IPS-NIHi7 (cell line): Measurements from ENCODE around the gene ACY1.

Experiments
- DNase-seq: peaks from one replicate; pipeline ENCODE4 v3.0.0; 2012; ENCODE audit warnings: mixed read lengths; ENCODE audit errors: extremely low spot score

Gene ACY1

GRCh38 chr3:51945926-51946705, 37.2 kb upstream of the ACY1 start:
- no peak for DNase-seq

- DNase-seq = no peak
Measured at GRCh38 chr3:51946796-51947195, 36.5 kb upstream of the ACY1 start.

- no peak for DNase-seq
Measured at GRCh38 chr3:51947215-51947900, 36.0 kb upstream of the ACY1 start.

- DNase-seq = no peak
Measured at GRCh38 chr3:51948016-51948580, 35.2 kb upstream of the ACY1 start.

- DNase-seq = no peak
Measured at GRCh38 chr3:51949121-51949520, 34.2 kb upstream of the ACY1 start.

- DNase-seq = no peak
Measured at GRCh38 chr3:51950899-51951298, 32.4 kb upstream of the ACY1 start.

- no peak for DNase-seq
Measured at GRCh38 chr3:51953445-51953844, 29.9 kb upstream of the ACY1 start.

- no peak for DNase-seq
Measured at GRCh38 chr3:51954105-51954504, 29.2 kb upstream of the ACY1 start.

GRCh38 chr3:51954713-51955112, 28.6 kb upstream of the ACY1 start:
- DNase-seq = no peak

GRCh38 chr3:51955175-51955892, 28.0 kb upstream of the ACY1 start, which contains the start of gene GPR62:
TSS of gene GPR62 (plus strand) at chr3:51955381. CDS start at chr3:51955653, 272 bp downstream.
- DNase-seq = peak; percentile 31

GRCh38 chr3:51955893-51956770, 27.2 kb upstream of the ACY1 start:
- peak; percentile 82 for DNase-seq

- no peak for DNase-seq
Measured at GRCh38 chr3:51957520-51958205, 25.7 kb upstream of the ACY1 start.

GRCh38 chr3:51958603-51959521, 24.5 kb upstream of the ACY1 start:
- no peak for DNase-seq

- DNase-seq = no peak
Measured at GRCh38 chr3:51959651-51960050, 23.7 kb upstream of the ACY1 start.

- DNase-seq = no peak
Measured at GRCh38 chr3:51960386-51960785, 22.9 kb upstream of the ACY1 start.

GRCh38 chr3:51961011-51961410, 22.3 kb upstream of the ACY1 start:
- DNase-seq = no peak

- no peak for DNase-seq
Measured at GRCh38 chr3:51961602-51962569, 21.4 kb upstream of the ACY1 start.

- no peak for DNase-seq
Measured at GRCh38 chr3:51962854-51963530, 20.3 kb upstream of the ACY1 start.
